NB4 (cell line): ENCODE measurements around the gene BCL6.

ENCODE experiments used
- CTCF ChIP-seq: IDR thresholded peaks from one replicate; pipeline ENCODE4 v1.5.1; 2012; ENCODE audit warnings: low read depth, low read length
- POLR2A ChIP-seq: IDR thresholded peaks from 2 replicates; pipeline ENCODE4 v1.6.1; 2011; ENCODE audit warnings: mild to moderate bottlenecking; ENCODE audit not compliant: insufficient read length; ENCODE audit errors: extremely low read depth

GRCh38 chr3:187721055-187721454 is 24.2 kb downstream of the BCL6 start:
- TF ChIP-seq CTCF (no peak), POLR2A (no peak)
